GM18508 (cell line): ENCODE data around the gene TRAPPC4.
"Not testable (repeated sequence)": the region's sequence is repeated elsewhere in the genome, so short reads cannot be mapped to it uniquely, and the experiment has no call there.

ENCODE experiments used
- ATAC-seq: cut with Tn5 transposase; IDR thresholded peaks from one replicate; pipeline ENCODE4 v1.9.1; 2021; ENCODE audit warnings: moderate number of reproducible peaks; ENCODE audit not compliant: insufficient read depth, unreplicated experiment

Gene TRAPPC4

GRCh38 chr11:119018074-119018938 is at the start of gene TRAPPC4, which contains the start of gene RPS25:
Gene TRAPPC4, plus strand, starts transcription at chr11:119018766. Its CDS starts 30 bp downstream, at chr11:119018796.
Gene RPS25, minus strand, starts transcription at chr11:119018343. Its CDS starts 59 bp downstream, at chr11:119018284.
- peak; percentile 59 for ATAC-seq

- ATAC-seq, result not testable (repeated sequence)
These were observed 49.1 kb upstream of the TRAPPC4 start for GRCh38 chr11:118969508-118969907.

- ATAC-seq, result no peak
These were observed 46.9 kb upstream of the TRAPPC4 start, which contains the start of gene FOXR1 for GRCh38 chr11:118971646-118972045. Gene FOXR1, plus strand, starts transcription at chr11:118971761. Its CDS starts 171 bp downstream, at chr11:118971932.

- ATAC-seq, result no peak
These were observed 44.6 kb upstream of the TRAPPC4 start for GRCh38 chr11:118973985-118974384.

- ATAC-seq, result no peak
These were observed 42.5 kb upstream of the TRAPPC4 start for GRCh38 chr11:118975771-118976709.

- no peak for ATAC-seq
These were observed 39.1 kb upstream of the TRAPPC4 start for GRCh38 chr11:118979434-118979833.

GRCh38 chr11:118980191-118980881 is 38.2 kb upstream of the TRAPPC4 start:
- ATAC-seq, result no peak

GRCh38 chr11:118984337-118984736 is 34.2 kb upstream of the TRAPPC4 start:
- ATAC-seq, result not testable (repeated sequence)

- ATAC-seq, result no peak
These were observed 33.7 kb upstream of the TRAPPC4 start for GRCh38 chr11:118984825-118985224.

GRCh38 chr11:118988280-118988679 is 30.3 kb upstream of the TRAPPC4 start:
- ATAC-seq, result no peak

GRCh38 chr11:118991486-118992038 is 27.0 kb upstream of the TRAPPC4 start:
- not testable (repeated sequence) for ATAC-seq

GRCh38 chr11:118996926-118997626 is 21.5 kb upstream of the TRAPPC4 start:
- no peak for ATAC-seq

- ATAC-seq, result no peak
These were observed 20.8 kb upstream of the TRAPPC4 start, which contains the start of gene CENATAC for GRCh38 chr11:118997627-118998387. Gene CENATAC, plus strand, starts transcription at chr11:118998138. Its CDS starts 60 bp downstream, at chr11:118998198.

- ATAC-seq, result no peak
These were observed 20.2 kb upstream of the TRAPPC4 start for GRCh38 chr11:118998388-118998717.

GRCh38 chr11:118998822-118999221 is 19.7 kb upstream of the TRAPPC4 start:
- ATAC-seq, result no peak

- no peak for ATAC-seq
These were observed 17.7 kb upstream of the TRAPPC4 start for GRCh38 chr11:119000906-119001305.

- no peak for ATAC-seq
These were observed 11.9 kb upstream of the TRAPPC4 start for GRCh38 chr11:119006656-119007055.

- no peak for ATAC-seq
These were observed 7.0 kb upstream of the TRAPPC4 start for GRCh38 chr11:119011476-119012053.
